ENCODE data around the gene TNS3.

The TNS3 gene

GRCh38 chr7:47568547-47568946, 13.4 kb downstream of the TNS3 start:
- no peak overlapping the region for H3K4me3 Mint-ChIP-seq
- no peaks in the 10 kb centered on the region for H3K27me3 Mint-ChIP-seq (ENCODE audit: low read depth)
- H3K27ac Mint-ChIP-seq: no peak overlapping the region
- H3K4me1 Mint-ChIP-seq (ENCODE audit: low read depth): no peaks in the 10 kb centered on the region
- H3K36me3 Mint-ChIP-seq (ENCODE audit: low read depth): no peaks in the 10 kb centered on the region
- no peaks in the 10 kb centered on the region for H3K9me3 Mint-ChIP-seq

- Mint-ChIP-seq H3K36me3 (ENCODE audit: low read depth) (no peaks in the 10 kb centered on the region), H3K27me3 (ENCODE audit: low read depth) (no peaks in the 10 kb centered on the region), H3K4me3 (no peak overlapping the region), H3K9me3 (no peaks in the 10 kb centered on the region), H3K27ac (no peak overlapping the region), H3K4me1 (ENCODE audit: low read depth) (no peaks in the 10 kb centered on the region)
Observed at GRCh38 chr7:47568056-47568455, 13.9 kb downstream of the TNS3 start.

- Mint-ChIP-seq H3K36me3 (ENCODE audit: low read depth) (no peaks in the 10 kb centered on the region), H3K27me3 (ENCODE audit: low read depth) (no peaks in the 10 kb centered on the region), H3K4me1 (ENCODE audit: low read depth) (no peaks in the 10 kb centered on the region), H3K27ac (no peak overlapping the region), H3K4me3 (no peak overlapping the region), H3K9me3 (no peaks in the 10 kb centered on the region)
Observed at GRCh38 chr7:47565640-47566250, 16.2 kb downstream of the TNS3 start.

- no peaks in the 10 kb centered on the region for H3K9me3 Mint-ChIP-seq
- H3K4me3 Mint-ChIP-seq: no peak overlapping the region
- H3K27me3 Mint-ChIP-seq (ENCODE audit: low read depth): no peaks in the 10 kb centered on the region
- H3K36me3 Mint-ChIP-seq (ENCODE audit: low read depth): no peaks in the 10 kb centered on the region
- H3K4me1 Mint-ChIP-seq (ENCODE audit: low read depth): no peaks in the 10 kb centered on the region
- H3K27ac Mint-ChIP-seq: no peak overlapping the region
Observed at GRCh38 chr7:47563521-47563920, 18.4 kb downstream of the TNS3 start.

GRCh38 chr7:47561715-47562446, 20.0 kb downstream of the TNS3 start:
- no peaks in the 10 kb centered on the region for H3K4me1 Mint-ChIP-seq (ENCODE audit: low read depth)
- no peak overlapping the region for H3K27ac Mint-ChIP-seq
- H3K27me3 Mint-ChIP-seq (ENCODE audit: low read depth): no peaks in the 10 kb centered on the region
- no peaks in the 10 kb centered on the region for H3K36me3 Mint-ChIP-seq (ENCODE audit: low read depth)
- no peaks in the 10 kb centered on the region for H3K9me3 Mint-ChIP-seq
- no peak overlapping the region for H3K4me3 Mint-ChIP-seq

GRCh38 chr7:47559306-47560220, 22.3 kb downstream of the TNS3 start:
- H3K4me3 Mint-ChIP-seq: no peak overlapping the region
- no peaks in the 10 kb centered on the region for H3K4me1 Mint-ChIP-seq (ENCODE audit: low read depth)
- H3K27me3 Mint-ChIP-seq (ENCODE audit: low read depth): no peaks in the 10 kb centered on the region
- H3K36me3 Mint-ChIP-seq (ENCODE audit: low read depth): no peaks in the 10 kb centered on the region
- no peaks in the 10 kb centered on the region for H3K9me3 Mint-ChIP-seq
- no peak overlapping the region for H3K27ac Mint-ChIP-seq

GRCh38 chr7:47557694-47558670, 23.9 kb downstream of the TNS3 start:
- Mint-ChIP-seq H3K27ac (no peak overlapping the region), H3K27me3 (ENCODE audit: low read depth) (no peaks in the 10 kb centered on the region), H3K4me1 (ENCODE audit: low read depth) (no peaks in the 10 kb centered on the region), H3K36me3 (ENCODE audit: low read depth) (no peaks in the 10 kb centered on the region), H3K4me3 (no peak overlapping the region), H3K9me3 (no peaks in the 10 kb centered on the region)

- no peaks in the 10 kb centered on the region for H3K9me3 Mint-ChIP-seq
- H3K27me3 Mint-ChIP-seq (ENCODE audit: low read depth): no peaks in the 10 kb centered on the region
- H3K4me1 Mint-ChIP-seq (ENCODE audit: low read depth): no peaks in the 10 kb centered on the region
- H3K27ac Mint-ChIP-seq: no peak overlapping the region
- H3K4me3 Mint-ChIP-seq: no peak overlapping the region
- H3K36me3 Mint-ChIP-seq (ENCODE audit: low read depth): no peaks in the 10 kb centered on the region
Observed at GRCh38 chr7:47557317-47557693, 24.6 kb downstream of the TNS3 start.

GRCh38 chr7:47556511-47557180, 25.3 kb downstream of the TNS3 start:
- Mint-ChIP-seq H3K27me3 (ENCODE audit: low read depth) (no peaks in the 10 kb centered on the region), H3K36me3 (ENCODE audit: low read depth) (no peaks in the 10 kb centered on the region), H3K9me3 (no peaks in the 10 kb centered on the region), H3K27ac (no peak overlapping the region), H3K4me3 (no peak overlapping the region), H3K4me1 (ENCODE audit: low read depth) (no peaks in the 10 kb centered on the region)

- Mint-ChIP-seq H3K27me3 (ENCODE audit: low read depth) (no peaks in the 10 kb centered on the region), H3K36me3 (ENCODE audit: low read depth) (no peaks in the 10 kb centered on the region), H3K27ac (no peak overlapping the region), H3K4me3 (no peak overlapping the region), H3K4me1 (ENCODE audit: low read depth) (no peaks in the 10 kb centered on the region), H3K9me3 (no peaks in the 10 kb centered on the region)
Observed at GRCh38 chr7:47553309-47553708, 28.6 kb downstream of the TNS3 start.

GRCh38 chr7:47552621-47553020, 29.3 kb downstream of the TNS3 start:
- H3K27me3 Mint-ChIP-seq (ENCODE audit: low read depth): no peaks in the 10 kb centered on the region

GRCh38 chr7:47551668-47552440, 30.1 kb downstream of the TNS3 start:
- Mint-ChIP-seq H3K4me3 (no peak overlapping the region), H3K4me1 (ENCODE audit: low read depth) (no peaks in the 10 kb centered on the region), H3K27ac (no peak overlapping the region), H3K9me3 (no peaks in the 10 kb centered on the region), H3K27me3 (ENCODE audit: low read depth) (no peaks in the 10 kb centered on the region), H3K36me3 (ENCODE audit: low read depth) (no peaks in the 10 kb centered on the region)

More at GRCh38 chr7:47552621-47553020, 29.3 kb downstream of the TNS3 start:
- Mint-ChIP-seq H3K4me3 (no peak overlapping the region), H3K27ac (no peak overlapping the region), H3K9me3 (no peaks in the 10 kb centered on the region), H3K36me3 (ENCODE audit: low read depth) (no peaks in the 10 kb centered on the region), H3K4me1 (ENCODE audit: low read depth) (no peaks in the 10 kb centered on the region)

Measured in T-helper 1 cell treated with Interleukin-12 subunit alpha and Interleukin-12 subunit beta and Interleukin-4 antibody, amounts not matched to agents 30 μg/mL and 1 μg/mL, for 36 hours (primary cell).